ENCODE results near the gene HDAC5. TPM values are rescaled to one million over a fixed set of nuclear protein-coding genes. Genes with fewer than 3 reads are reported as not detected.

Gene HDAC5
- total RNA-seq, 1 experiment from 2014 or later, result 11.5 TPM

GRCh38 chr17:44134752-44135568, 11.5 kb upstream of the HDAC5 start:
- TF ChIP-seq SIN3A (IDR thresholded peaks at IDR 0.05; ENCODE audit: borderline replicate concordance, insufficient read depth, low read depth, low read length), result no peak
- no peak for TF ChIP-seq TCF7L2 (IDR thresholded peaks at IDR 0.05; ENCODE audit: low read depth, low read length)
- no peak for TF ChIP-seq POLR2AphosphoS5 (IDR thresholded peaks at IDR 0.05; ENCODE audit: low read depth, low read length)
- ChIA-PET POLR2A (no interaction called here), CTCF (interaction anchor here (0.6 kb wide), 1 partner anchor 15 kb away, joined by 3 read pairs; no protein-coding TSS in a partner anchor)
- ATAC-seq (no peak), DNase-seq (ENCODE audit: low read depth, low spot score) (no peak)
- peaks cover 13% of the 10 kb centered on the region for H3K4me1 ChIP-seq (ENCODE audit: control insufficient read depth, insufficient read depth, low read length)
- H3K27me3 ChIP-seq (ENCODE audit: control insufficient read depth, insufficient read depth, low read length), result no peaks in the 10 kb centered on the region
- H3K9me3 ChIP-seq (ENCODE audit: control insufficient read depth, insufficient read depth, low read depth, low read length), result no peaks in the 10 kb centered on the region
- intact Hi-C loops (cut with micrococcal nuclease; ENCODE audit: unreplicated experiment), result no loop called here
- H3K36me3 ChIP-seq (ENCODE audit: control insufficient read depth, insufficient read depth, low read length), result no peaks in the 10 kb centered on the region
- H3K4me3 ChIP-seq (ENCODE audit: low read depth in 2 of 2, low read length in 2 of 2), result no peak overlapping the region
- no TSS peak for BruUV-seq (replicated peaks)
- H3K27ac ChIP-seq (ENCODE audit: low read length), result no peak overlapping the region; the same call in 1 of the 2 replicates
- in situ Hi-C loops (cut with HindIII; ENCODE audit: low pct_unique_long_range_greater_than_20kb, low sequenced_read_pairs), result no loop called here

DNA sequence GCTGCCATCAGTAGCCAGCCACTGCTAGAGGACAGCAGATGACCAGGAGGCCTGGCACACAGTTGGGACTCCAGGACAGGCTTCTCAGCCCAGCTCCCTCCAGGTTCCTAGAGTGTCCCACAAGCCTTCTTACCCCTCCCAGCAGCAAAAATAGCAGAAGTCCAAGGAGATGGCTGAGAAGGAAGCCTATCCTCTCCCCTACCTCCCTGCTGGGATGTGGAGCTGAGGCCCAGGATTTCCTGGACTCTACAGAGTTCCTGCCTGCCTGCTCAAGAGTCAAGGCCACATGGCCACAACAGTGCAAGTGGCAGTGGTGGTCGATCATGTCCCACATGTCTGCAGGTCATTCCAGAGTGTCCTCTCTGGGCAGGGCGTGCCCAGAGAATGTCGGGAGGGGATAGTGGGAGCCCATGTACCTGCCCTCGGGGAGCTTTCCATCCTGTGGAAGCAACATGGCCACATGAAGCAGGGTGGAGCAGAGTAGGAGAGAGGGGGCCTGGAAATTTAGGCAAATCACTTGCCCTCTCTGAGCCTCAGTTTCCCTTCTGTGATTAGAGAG, 10.6 kb upstream of the HDAC5 start:
- no peaks in the 10 kb centered on the region for H3K27me3 ChIP-seq (ENCODE audit: control insufficient read depth, insufficient read depth, low read length)
- peaks cover 13% of the 10 kb centered on the region for H3K4me1 ChIP-seq (ENCODE audit: control insufficient read depth, insufficient read depth, low read length)
- BruUV-seq (replicated peaks), result no TSS peak
- no peak overlapping the region for H3K4me3 ChIP-seq (ENCODE audit: low read depth in 2 of 2, low read length in 2 of 2)
- ATAC-seq, result no peak
- H3K27ac ChIP-seq (ENCODE audit: low read length), result no peak overlapping the region; the same call in 1 of the 2 replicates
- TF ChIP-seq, protein P1, sequence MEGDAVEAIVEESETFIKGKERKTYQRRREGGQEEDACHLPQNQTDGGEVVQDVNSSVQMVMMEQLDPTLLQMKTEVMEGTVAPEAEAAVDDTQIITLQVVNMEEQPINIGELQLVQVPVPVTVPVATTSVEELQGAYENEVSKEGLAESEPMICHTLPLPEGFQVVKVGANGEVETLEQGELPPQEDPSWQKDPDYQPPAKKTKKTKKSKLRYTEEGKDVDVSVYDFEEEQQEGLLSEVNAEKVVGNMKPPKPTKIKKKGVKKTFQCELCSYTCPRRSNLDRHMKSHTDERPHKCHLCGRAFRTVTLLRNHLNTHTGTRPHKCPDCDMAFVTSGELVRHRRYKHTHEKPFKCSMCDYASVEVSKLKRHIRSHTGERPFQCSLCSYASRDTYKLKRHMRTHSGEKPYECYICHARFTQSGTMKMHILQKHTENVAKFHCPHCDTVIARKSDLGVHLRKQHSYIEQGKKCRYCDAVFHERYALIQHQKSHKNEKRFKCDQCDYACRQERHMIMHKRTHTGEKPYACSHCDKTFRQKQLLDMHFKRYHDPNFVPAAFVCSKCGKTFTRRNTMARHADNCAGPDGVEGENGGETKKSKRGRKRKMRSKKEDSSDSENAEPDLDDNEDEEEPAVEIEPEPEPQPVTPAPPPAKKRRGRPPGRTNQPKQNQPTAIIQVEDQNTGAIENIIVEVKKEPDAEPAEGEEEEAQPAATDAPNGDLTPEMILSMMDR (IDR thresholded peaks at IDR 0.05), result no peak
- TF ChIP-seq SIN3A (IDR thresholded peaks at IDR 0.05; ENCODE audit: borderline replicate concordance, insufficient read depth, low read depth, low read length), result no peak
- TF ChIP-seq POLR2AphosphoS5 (IDR thresholded peaks at IDR 0.05; ENCODE audit: low read depth, low read length), result no peak
- TF ChIP-seq, protein P2, sequence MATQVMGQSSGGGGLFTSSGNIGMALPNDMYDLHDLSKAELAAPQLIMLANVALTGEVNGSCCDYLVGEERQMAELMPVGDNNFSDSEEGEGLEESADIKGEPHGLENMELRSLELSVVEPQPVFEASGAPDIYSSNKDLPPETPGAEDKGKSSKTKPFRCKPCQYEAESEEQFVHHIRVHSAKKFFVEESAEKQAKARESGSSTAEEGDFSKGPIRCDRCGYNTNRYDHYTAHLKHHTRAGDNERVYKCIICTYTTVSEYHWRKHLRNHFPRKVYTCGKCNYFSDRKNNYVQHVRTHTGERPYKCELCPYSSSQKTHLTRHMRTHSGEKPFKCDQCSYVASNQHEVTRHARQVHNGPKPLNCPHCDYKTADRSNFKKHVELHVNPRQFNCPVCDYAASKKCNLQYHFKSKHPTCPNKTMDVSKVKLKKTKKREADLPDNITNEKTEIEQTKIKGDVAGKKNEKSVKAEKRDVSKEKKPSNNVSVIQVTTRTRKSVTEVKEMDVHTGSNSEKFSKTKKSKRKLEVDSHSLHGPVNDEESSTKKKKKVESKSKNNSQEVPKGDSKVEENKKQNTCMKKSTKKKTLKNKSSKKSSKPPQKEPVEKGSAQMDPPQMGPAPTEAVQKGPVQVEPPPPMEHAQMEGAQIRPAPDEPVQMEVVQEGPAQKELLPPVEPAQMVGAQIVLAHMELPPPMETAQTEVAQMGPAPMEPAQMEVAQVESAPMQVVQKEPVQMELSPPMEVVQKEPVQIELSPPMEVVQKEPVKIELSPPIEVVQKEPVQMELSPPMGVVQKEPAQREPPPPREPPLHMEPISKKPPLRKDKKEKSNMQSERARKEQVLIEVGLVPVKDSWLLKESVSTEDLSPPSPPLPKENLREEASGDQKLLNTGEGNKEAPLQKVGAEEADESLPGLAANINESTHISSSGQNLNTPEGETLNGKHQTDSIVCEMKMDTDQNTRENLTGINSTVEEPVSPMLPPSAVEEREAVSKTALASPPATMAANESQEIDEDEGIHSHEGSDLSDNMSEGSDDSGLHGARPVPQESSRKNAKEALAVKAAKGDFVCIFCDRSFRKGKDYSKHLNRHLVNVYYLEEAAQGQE (IDR thresholded peaks at IDR 0.05; ENCODE audit: insufficient read depth in 1 of 2, low read depth in 2 of 2, low read length in 1 of 2), result no peak
- no peak for TF ChIP-seq TCF7L2 (IDR thresholded peaks at IDR 0.05; ENCODE audit: low read depth, low read length)
- in situ Hi-C loops (cut with HindIII; ENCODE audit: low pct_unique_long_range_greater_than_20kb, low sequenced_read_pairs), result no loop called here
- DNase-seq (ENCODE audit: low read depth, low spot score), result no peak
- intact Hi-C loops (cut with micrococcal nuclease; ENCODE audit: unreplicated experiment), result no loop called here
- ChIA-PET CTCF (no interaction called here), POLR2A (no interaction called here)
- no peaks in the 10 kb centered on the region for H3K36me3 ChIP-seq (ENCODE audit: control insufficient read depth, insufficient read depth, low read length)
- H3K9me3 ChIP-seq (ENCODE audit: control insufficient read depth, insufficient read depth, low read depth, low read length), result no peaks in the 10 kb centered on the region
